Measurements from ENCODE around the gene SH2D7.
A peak's percentile ranks its signal among the peaks of the same experiment; 100 is the strongest.
"Not testable (repeated sequence)": the region's sequence is repeated elsewhere in the genome, so short reads cannot be mapped to it uniquely, and the experiment has no call there.

The SH2D7 gene

GRCh38 chr15:78131295-78132061 lies 39.1 kb downstream of the SH2D7 start, which contains the start of gene CIB2:
Gene CIB2, minus strand, starts transcription at chr15:78131445. Its CDS starts 230 bp downstream, at chr15:78131215.
- DNase-seq (ENCODE audit: low read depth in 1 of 2, low spot score in 1 of 2): peak; percentile 40 to 70

GRCh38 chr15:78133801-78134200 lies 41.4 kb downstream of the SH2D7 start:
- no peak for DNase-seq (ENCODE audit: low read depth in 1 of 2, low spot score in 1 of 2)

GRCh38 chr15:78139578-78139977 lies 47.2 kb downstream of the SH2D7 start:
- DNase-seq (ENCODE audit: low read depth in 1 of 2, low spot score in 1 of 2): no peak

- no peak for DNase-seq (ENCODE audit: low read depth in 1 of 2, low spot score in 1 of 2)
Observed at GRCh38 chr15:78140292-78140691, 47.9 kb downstream of the SH2D7 start.

- DNase-seq (ENCODE audit: low read depth in 1 of 2, low spot score in 1 of 2): no peak
Observed at GRCh38 chr15:78142332-78142731, 50.0 kb downstream of the SH2D7 start.

GRCh38 chr15:78146425-78147154 lies 54.2 kb downstream of the SH2D7 start:
- DNase-seq (ENCODE audit: low read depth in 1 of 2, low spot score in 1 of 2): no peak

GRCh38 chr15:78147566-78147965 lies 55.2 kb downstream of the SH2D7 start:
- no peak for DNase-seq (ENCODE audit: low read depth in 1 of 2, low spot score in 1 of 2)

- DNase-seq (ENCODE audit: low read depth in 1 of 2, low spot score in 1 of 2): no peak
Observed at GRCh38 chr15:78148392-78149067, 56.2 kb downstream of the SH2D7 start.

- DNase-seq (ENCODE audit: low read depth in 1 of 2, low spot score in 1 of 2): peak; percentile 100
Observed at GRCh38 chr15:78149068-78149804, 56.9 kb downstream of the SH2D7 start, which contains the start of gene IDH3A. Gene IDH3A, plus strand, starts transcription at chr15:78149362. Its CDS starts 42 bp downstream, at chr15:78149404.

- no peak for DNase-seq (ENCODE audit: low read depth in 1 of 2, low spot score in 1 of 2)
Observed at GRCh38 chr15:78149805-78150751, 57.7 kb downstream of the SH2D7 start.

GRCh38 chr15:78151075-78151474 lies 58.7 kb downstream of the SH2D7 start:
- not testable (repeated sequence) for DNase-seq (ENCODE audit: low read depth in 1 of 2, low spot score in 1 of 2)

Data from activated T-helper 1 cell treated with anti-CD3 and anti-CD28 coated beads, Interleukin-2, amount 50 U/mL, for 16 hours (primary cell).